ENCODE results near the gene LRPPRC.

LRPPRC gene

DNA sequence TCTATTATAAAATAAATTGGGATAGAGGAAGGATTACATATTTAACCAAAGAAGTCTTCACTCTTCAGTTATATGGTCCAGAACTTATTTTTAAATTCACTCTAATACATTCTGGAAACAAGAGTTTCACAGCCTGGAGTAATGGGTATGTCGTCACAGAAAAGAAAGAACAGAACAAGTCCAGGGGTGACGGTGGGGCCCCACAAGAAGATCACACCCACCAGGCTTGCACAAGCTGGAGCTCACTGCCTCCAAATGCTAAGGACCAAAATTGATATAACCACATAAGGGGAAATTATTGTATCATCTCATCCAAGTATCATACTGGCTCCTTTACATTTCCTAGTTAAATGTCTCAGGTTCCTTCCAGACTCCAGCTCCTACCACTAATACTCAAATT is 11.3 kb downstream of the LRPPRC start:
- in situ Hi-C loops (cut with HindIII; ENCODE audit: low sequenced_read_pairs) = loop anchor here (5.0 kb wide), 1 partner anchor 47 kb away; no protein-coding TSS in a partner anchor

DNA sequence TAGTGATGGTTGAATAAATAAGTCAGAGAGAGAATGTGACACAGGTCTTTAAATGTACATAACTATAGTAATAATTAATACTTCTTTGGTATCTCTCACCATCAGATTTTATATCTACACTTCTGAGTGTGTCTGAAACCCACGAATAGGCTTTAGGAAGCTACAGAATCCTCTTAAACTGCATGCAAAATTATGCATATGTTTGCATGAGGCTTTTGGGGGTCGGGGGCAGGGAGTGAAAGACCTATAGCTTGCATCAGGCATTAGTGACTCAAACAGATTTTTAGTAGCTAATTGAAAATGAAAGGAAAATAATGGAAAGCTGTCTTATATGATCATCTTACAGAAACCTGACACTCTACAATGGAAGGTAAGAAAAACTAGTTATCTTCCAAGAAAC is 14.9 kb downstream of the LRPPRC start:
- in situ Hi-C loops (cut with HindIII; ENCODE audit: low sequenced_read_pairs) = loop anchor here (5.0 kb wide), 1 partner anchor 44 kb away; no protein-coding TSS in a partner anchor

DNA sequence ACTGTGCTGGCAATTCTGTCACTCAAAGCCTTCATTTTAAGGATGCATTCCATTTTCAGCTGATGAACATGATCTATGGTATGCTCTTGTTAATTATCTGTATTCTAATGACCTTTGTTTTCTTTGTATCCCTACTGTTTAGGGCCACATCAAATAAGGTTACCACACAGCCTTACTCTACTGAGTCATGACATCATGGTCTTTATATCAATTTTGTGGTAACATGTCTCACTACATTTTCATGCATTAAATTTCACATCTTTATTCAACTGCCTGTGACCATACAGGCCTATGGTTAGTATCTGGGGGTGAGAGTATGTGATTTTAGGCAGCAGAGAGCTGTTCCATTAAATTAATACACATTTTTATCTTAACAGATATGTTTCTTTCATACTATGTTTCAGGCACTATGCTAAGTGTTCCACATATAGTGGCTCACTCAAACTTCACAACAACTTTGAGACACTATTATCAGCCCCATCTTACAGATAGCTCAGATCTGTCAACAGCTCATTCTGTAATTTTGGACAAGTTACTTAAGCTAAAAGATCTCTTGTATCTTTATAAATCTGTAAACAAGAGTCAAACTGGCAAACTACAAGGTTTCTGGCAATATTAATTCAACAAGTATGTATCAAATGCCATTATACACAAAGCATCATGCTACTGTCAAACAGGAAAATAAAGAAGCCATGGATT is 18.0 kb downstream of the LRPPRC start:
- in situ Hi-C loops (cut with HindIII; ENCODE audit: low sequenced_read_pairs) = no loop called here

DNA sequence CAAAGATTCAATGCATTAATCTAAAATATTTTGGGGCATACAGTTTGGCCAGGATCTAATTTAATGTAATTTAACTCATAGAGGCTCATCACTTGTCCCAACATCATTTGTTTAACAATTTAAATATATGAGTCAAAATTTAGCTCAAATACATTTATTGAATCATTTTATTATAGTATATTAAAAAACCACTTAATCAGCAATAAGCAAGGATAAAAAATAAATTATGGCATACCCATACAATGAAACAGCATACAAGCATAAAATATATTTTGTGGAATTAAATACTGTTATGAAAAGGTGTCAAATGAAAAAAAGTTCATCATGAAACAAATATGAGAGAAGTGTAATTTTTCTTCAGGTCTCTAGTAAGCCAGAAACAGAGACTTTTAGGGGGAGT is 34.9 kb downstream of the LRPPRC start:
- in situ Hi-C loops (cut with HindIII; ENCODE audit: low sequenced_read_pairs) = no loop called here

DNA sequence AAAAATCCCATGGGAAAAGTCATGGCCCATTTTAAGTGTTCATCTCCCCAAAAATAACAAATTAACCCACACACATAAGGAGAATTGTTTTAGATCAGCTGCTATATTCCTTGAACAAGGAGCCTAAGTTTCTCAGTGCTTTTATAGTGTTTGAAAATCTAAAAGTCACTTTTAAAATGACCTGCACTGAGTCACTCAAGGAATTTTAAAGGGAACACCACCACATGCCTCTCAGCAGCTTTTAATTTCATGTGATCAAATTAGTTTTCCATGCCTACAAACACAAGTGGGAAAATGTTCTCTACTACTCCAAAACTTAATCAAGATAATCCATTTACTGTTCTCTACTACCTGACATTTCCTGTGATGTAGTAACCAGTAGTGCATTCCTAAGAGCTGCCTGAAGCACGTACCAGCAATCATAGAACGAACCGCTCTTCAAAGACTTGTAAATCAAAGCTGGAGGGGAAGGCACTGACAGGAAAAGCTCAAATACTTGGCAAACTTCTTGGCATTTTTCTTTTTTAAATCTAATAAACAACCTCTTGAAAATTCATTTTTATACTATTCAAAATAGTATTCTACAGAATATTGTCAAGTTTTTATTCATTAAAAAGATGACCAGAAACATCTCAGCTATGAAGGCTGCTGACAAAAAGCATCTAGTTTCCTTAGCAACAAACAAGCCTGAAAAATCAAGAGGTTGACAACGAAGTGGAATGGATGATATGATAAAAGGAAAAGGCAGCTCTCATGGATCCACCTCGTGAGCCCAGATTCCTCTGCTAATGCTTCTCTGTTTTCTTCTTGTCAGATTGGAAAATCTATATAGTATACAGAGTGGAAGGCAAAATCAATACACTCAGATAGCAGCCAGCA is 37.2 kb downstream of the LRPPRC start:
- in situ Hi-C loops (cut with HindIII; ENCODE audit: low sequenced_read_pairs) = no loop called here

DNA sequence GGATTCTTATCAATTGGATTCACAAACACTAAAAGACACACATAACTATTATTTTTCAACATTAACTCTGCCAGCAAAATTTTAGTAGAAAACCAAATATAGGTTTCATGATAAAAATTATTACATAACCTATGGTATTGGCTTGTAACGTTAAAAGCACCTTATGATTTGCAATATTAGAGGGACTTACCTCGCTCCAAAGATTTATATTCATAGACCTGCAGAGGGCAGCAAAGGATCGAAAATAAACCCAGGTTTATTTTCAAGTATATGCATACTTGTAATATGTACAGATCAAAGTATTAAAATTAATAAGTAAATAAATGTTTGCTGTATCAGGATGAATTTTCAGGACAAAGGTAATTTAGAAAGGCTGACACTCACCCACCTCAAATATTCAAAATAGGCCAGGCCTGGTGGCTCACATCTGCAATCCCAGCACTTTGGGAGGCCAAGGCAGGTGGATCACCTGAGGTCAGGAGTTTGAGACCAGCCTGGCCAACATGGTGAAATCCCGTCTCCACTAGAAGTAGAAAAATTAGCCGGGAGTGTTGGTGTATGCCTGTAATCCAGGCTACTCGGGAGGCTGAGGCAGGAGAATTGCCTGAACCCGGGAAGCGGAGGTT is 45.3 kb downstream of the LRPPRC start:
- in situ Hi-C loops (cut with HindIII; ENCODE audit: low sequenced_read_pairs) = no loop called here

DNA sequence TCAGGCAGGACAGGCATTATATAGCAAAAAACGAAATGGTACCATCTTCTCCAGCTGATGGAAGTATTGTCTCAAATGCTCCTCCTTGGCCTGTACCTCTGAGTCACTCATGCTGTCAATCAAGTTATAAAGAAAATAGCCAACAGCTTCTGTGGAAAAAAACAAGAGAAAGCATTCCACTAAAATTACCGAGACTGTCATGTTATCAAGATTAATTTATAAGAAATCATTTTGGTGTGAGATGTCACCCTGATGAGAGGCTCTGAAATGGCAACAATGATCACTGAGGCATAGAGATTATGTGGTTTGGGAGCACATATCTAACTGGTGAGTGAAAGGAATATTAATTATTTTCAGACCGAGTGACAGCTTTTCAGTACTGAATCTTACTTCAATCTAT is 47.4 kb downstream of the LRPPRC start:
- in situ Hi-C loops (cut with HindIII; ENCODE audit: low sequenced_read_pairs) = no loop called here

DNA sequence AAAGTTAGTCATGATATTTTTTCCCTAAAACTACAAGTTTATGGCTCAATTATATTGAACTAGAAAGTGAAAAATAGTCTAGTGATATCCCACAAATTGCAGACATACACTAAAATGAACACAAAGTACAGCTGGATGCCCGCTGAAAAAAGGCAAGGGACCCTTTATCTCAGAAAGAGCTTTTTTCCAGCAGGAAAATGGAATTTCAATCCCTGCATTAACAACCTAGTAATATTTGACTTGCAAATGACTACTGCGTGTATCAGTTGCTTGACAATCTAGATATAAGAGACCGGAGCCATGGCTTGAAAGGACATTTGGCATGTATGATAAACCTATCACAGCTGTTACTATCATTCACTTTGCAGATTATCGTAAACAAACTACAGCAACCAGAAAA is 49.1 kb downstream of the LRPPRC start:
- in situ Hi-C loops (cut with HindIII; ENCODE audit: low sequenced_read_pairs) = no loop called here

DNA sequence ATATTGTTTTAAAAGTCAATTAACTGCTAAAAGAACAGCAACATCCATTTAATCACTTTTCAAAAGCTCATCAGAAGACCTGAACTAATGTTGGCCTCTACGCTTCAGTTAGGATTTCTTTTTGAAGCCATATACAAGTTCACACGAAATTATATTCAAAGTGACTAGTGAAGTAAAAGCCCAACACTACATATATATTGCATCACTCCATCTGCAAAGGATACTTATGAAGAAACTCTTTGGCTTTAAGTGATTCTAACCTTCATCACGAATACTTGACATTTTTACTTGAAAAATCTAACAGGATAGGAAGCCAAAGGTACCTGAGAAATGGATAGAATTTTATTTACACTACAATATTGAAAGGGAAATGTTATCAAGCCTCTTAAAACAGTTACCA is 50.4 kb downstream of the LRPPRC start:
- in situ Hi-C loops (cut with HindIII; ENCODE audit: low sequenced_read_pairs) = no loop called here

DNA sequence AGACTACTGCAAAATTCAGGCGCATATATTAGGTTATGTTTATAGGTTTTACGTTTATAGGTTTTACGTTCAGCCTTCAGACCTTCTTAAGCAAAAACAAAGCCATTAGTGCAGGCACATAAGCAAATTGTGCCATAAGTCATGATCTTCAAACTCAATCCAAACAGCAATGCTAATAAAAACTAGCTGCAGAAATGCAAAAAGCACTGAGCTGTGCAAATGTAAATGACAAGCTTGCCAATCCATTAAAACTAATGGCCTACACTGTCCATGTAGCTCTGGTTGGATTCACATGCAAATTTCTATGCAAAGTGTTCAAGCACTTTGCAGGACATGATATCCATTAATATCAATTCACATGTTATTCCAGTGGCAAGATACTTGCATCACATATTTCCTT is 50.9 kb downstream of the LRPPRC start:
- in situ Hi-C loops (cut with HindIII; ENCODE audit: low sequenced_read_pairs) = no loop called here

DNA sequence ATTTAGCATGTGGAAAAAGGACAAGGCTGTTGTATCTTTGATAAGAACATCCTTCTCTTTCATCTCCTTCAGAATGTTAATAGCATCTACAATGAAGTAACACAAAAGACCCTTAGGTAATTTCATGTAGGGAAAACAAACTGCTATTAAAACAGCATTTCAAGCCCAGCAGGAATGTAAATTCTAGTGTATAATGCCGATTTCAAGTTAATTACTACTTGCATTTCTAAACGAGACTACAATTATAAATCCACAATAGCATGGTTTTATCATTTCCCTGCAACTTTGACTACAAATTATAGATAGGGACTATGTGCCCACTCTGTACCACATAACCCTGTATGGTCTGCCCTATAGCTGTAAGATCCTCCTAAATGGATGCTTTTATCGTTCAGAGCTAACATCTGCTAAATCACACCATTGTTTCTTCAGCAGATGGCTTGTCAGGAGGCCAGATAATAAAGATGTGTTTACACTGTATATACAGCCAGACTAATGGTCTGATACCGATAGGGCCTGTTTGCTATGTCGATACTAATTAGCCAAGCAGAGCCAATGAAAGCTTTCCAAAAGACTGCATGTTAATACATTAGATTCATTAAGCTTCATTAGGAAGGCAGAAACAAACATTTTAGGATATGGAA is 51.9 kb downstream of the LRPPRC start:
- in situ Hi-C loops (cut with HindIII; ENCODE audit: low sequenced_read_pairs) = no loop called here

DNA sequence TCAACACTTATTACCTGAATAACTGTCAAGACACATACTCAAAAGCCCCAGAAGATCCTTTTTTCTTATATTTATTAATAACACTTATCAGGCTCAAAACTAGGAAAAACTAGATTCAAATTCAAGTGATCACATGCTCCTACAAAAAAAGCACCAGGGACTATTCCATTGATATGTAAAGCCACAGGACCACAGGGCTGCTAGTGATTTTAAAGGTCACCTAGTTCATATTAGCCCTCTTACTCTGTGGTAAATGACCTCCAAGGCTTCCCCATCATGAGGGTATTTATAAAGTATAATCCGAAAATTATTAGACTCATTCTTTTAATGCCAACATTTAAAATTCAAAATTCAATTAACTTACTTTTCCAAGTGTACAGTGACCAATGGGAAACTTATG is 52.5 kb downstream of the LRPPRC start:
- in situ Hi-C loops (cut with HindIII; ENCODE audit: low sequenced_read_pairs) = no loop called here

DNA sequence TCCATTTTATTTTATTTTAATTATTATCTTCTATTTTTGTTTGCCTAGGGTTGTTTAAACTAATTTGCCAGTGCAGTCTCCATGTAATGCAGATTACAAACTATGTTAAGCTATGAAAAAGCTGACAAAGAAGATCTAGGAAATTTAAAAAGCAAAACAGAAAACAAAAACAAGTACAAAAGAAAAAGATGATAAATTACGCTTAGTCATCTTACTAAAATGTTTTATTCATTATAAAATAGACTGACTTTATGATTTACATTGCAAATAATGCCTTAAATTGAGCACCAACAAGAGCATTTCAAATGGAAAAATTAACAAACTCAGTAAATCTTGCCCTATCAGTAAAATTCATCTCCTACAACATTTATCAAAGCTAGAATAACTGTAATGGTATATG is 52.9 kb downstream of the LRPPRC start:
- in situ Hi-C loops (cut with HindIII; ENCODE audit: low sequenced_read_pairs) = no loop called here

DNA sequence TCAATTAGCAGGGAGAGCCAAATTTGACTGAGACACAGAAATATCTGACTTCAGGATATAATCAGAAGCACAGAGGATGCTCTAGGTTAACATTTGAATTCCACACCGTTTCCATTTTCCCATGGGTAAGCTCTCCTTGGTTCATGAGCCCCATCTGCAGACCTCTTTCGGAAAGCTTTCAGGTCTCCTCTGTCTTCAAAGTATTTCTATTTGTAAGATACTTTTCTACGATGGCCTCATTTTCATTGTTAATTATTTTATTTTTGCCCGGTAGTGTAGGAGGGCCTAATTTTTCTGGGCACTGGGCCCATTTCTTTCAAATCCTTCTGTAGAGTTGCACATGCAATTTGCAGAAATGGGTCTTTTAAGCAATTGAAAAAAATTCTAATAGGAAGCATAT is 53.8 kb downstream of the LRPPRC start:
- in situ Hi-C loops (cut with HindIII; ENCODE audit: low sequenced_read_pairs) = no loop called here

DNA sequence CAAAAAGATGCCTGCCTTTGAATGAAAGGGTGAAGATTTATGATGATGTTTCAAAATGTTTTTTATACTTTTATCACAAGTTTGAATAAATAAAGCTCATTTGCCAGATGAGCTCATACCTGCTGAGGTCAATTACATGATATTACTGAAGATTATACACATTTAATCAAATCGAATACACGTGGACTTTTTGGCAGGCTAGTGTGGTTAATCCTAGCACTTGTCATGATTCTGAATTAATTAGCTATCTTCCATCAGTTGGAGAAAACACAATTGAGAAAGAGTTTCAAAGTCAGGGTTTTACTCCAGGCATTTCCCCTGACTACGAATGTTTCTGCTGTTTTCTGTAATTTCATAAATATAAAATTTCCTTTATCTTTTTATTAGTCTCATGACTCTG is 54.4 kb downstream of the LRPPRC start:
- in situ Hi-C loops (cut with HindIII; ENCODE audit: low sequenced_read_pairs) = no loop called here

DNA sequence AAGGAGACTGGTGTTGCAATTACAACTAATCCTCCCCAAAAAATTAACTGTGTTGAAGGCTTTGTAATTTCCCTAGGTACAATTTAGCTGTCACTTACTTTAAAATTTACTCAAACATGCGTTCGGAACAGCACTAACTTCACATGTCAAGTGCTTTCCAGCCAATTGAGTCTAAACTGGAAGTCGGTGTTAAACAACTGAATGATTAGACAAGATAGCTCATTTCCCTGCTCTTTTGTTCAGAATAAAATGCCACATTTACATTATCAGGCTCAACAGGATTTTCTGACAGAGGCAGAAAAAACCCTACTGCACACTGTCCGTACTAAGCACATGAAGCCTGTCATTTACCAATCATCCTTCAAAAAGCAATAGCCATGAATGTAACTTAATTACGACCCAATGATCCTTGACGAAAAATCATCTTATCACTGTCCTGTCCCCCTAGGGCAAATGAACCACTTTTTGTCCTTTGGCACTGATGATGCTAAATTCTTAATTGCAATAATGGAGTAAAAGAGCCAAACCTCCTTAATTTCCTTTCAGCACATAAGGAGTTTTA is 56.0 kb downstream of the LRPPRC start:
- in situ Hi-C loops (cut with HindIII; ENCODE audit: low sequenced_read_pairs) = loop anchor here (5.0 kb wide), 1 partner anchor 43 kb away; no protein-coding TSS in a partner anchor

DNA sequence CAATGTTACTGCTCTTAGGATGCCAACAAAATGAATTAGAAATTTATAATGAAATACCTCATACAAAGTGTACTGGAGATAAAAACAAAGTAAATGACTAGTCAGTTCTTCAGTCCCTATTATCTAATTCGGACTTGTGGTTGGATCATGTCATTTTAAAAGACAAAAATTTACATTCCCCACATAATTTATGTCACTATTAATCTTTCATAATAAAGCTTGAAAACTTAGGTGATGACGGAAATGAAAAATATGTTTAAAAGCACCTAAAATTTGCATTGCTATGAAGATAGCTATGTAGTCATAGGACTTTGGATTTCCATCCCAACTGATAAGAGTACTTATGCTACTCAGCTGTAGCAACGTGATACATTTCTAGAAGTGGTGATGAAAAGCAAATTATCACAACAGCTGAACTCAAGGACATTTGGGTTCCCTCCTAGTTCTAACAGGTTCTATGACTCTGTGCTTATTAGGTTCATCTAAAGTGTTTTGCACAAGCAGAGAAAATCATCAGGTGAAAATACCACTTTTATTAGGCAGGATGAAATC is 58.4 kb downstream of the LRPPRC start:
- in situ Hi-C loops (cut with HindIII; ENCODE audit: low sequenced_read_pairs) = loop anchor here (5.0 kb wide), 1 partner anchor 45 kb away; no protein-coding TSS in a partner anchor

DNA sequence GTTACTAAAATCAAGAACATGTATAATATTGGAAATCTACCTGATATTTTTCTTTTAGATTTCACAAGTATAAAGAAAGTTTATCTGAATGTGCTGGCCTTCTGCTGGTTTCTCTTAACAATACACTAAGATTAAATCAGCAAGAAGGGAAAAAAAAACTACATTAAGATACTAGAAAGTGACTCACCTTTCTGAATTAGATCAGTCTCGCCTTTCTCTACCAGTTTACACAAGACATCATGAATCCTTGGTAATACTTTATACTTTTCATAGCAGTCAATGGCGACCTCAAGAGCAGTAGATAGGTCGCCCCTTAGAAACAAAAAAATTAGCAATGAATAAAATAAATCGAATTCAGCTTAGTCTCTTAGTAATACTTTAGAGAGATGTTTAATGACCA is 61.2 kb downstream of the LRPPRC start:
- in situ Hi-C loops (cut with HindIII; ENCODE audit: low sequenced_read_pairs) = loop anchor here (5.0 kb wide), 1 partner anchor 37 kb away; no protein-coding TSS in a partner anchor

DNA sequence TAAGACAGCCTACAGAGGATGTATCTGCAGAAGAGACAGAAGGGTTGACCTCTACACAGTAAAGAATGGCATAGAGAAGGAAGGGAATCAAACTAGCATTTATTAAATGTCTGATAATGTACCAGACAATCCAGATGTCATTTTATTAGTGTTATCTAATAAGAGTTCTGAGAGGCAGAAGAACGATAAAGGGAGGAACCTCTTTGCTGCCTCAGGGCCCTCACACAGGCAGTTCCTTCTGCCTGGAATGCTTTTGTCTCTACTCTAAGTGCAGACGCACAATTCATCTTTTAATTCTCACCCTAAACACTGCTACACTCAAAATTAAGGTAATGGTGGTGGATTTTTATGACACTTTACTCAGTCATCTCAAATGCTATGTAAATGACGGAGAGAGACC is 64.5 kb downstream of the LRPPRC start:
- in situ Hi-C loops (cut with HindIII; ENCODE audit: low sequenced_read_pairs) = loop anchor here (5.0 kb wide), 1 partner anchor 34 kb away; no protein-coding TSS in a partner anchor

DNA sequence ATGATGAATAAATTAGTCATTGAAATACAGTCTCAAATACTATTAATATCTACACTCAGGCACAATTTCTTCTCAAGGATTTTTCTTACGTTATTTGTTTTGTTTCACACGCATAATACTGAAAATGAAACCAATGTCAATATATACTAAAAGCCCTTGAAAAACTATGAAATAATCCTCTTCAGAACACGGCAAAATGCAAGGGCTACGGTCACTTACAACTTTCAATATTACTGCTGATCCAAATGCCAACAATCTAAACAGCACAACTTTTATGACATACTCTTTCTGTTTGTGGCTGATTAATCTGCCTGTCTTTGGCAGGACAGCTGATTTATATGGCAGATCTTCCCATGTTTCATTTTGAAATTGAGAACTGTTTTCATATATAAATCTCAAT is 68.3 kb downstream of the LRPPRC start:
- in situ Hi-C loops (cut with HindIII; ENCODE audit: low sequenced_read_pairs) = no loop called here

All from endothelial cell of hepatic sinusoid (primary cell).